Measurements from ENCODE around the gene TMEM115. TPM values are rescaled to one million over a fixed set of nuclear protein-coding genes. Genes with fewer than 3 reads are reported as not detected.

The TMEM115 gene
- total and polyA plus RNA-seq, 3 experiments from 2014 or later: 30.5 to 47.2 (median 33.2) TPM

DNA sequence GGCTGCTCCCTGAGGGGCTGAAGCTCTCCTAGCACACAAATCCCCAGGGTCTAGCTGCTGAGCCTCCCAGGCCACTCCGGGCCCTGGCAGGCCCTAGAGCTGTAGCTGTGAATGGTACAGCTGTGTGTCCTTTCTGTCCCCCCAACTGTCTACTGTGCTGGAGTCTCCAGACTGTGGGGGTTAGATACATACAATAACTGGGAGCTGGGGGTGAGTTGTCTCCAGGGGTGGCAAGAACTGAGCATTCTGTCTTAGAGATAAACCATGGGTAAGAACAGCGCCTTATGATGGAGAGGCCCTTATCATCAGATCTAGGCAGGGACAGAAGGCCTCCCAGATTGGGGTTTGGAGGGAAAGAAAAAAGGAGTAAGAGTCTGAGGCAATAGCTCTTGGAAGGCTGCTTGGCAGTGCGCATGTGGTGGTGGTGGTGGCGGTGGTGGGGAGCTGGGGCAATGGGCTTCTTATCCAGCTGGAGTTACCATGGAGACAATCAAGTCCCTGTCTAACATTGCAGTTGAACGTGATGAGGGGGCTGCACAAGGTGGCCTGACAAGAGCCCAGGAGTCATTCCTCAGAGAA, 5.0 kb downstream of the TMEM115 start:
- CTCF ChIA-PET: interaction anchor here (0.6 to 9.6 kb wide), 5 partner anchors 10 to 162 kb away, joined by 3 to 103 read pairs (median 3); partner anchors contain the start of gene RASSF1
- no peak overlapping the region for H3K4me3 ChIP-seq (ENCODE audit: low read length)
- peak overlapping the region in 2 of 7 donors; percentile 38 to 56 for H3K4me3 Mint-ChIP-seq
- H3K27ac Mint-ChIP-seq: peak overlapping the region in 5 of 8 donors; percentile 11 to 80 (median 29)
- peaks cover under 1% of the 10 kb centered on the region for H3K36me3 ChIP-seq (ENCODE audit: insufficient read depth, low read length)
- H3K9me3 ChIP-seq (ENCODE audit: low read length): no peaks in the 10 kb centered on the region
- H3K36me3 Mint-ChIP-seq: peaks cover 0 to 71% (median under 1%) of the 10 kb centered on the region in 3 donors
- H3K27me3 Mint-ChIP-seq: no peaks in the 10 kb centered on the region
- no peak overlapping the region for H3K27ac ChIP-seq (ENCODE audit: low read depth, low read length)
- H3K4me1 ChIP-seq (ENCODE audit: insufficient read depth, low read length): peaks cover 53% of the 10 kb centered on the region
- no peaks in the 10 kb centered on the region for H3K27me3 ChIP-seq (ENCODE audit: insufficient read depth, low read length, poor library complexity, severe bottlenecking)
- peaks cover 52 to 80% (median 53%) of the 10 kb centered on the region in 3 donors for H3K4me1 Mint-ChIP-seq
- POLR2A ChIA-PET: interaction anchor here (0.6 to 1.6 kb wide), 2 partner anchors 11 to 34 kb away, joined by 3 to 4 read pairs; no protein-coding TSS in a partner anchor
- no peak for DNase-seq
- H3K9me3 Mint-ChIP-seq: no peaks in the 10 kb centered on the region

DNA sequence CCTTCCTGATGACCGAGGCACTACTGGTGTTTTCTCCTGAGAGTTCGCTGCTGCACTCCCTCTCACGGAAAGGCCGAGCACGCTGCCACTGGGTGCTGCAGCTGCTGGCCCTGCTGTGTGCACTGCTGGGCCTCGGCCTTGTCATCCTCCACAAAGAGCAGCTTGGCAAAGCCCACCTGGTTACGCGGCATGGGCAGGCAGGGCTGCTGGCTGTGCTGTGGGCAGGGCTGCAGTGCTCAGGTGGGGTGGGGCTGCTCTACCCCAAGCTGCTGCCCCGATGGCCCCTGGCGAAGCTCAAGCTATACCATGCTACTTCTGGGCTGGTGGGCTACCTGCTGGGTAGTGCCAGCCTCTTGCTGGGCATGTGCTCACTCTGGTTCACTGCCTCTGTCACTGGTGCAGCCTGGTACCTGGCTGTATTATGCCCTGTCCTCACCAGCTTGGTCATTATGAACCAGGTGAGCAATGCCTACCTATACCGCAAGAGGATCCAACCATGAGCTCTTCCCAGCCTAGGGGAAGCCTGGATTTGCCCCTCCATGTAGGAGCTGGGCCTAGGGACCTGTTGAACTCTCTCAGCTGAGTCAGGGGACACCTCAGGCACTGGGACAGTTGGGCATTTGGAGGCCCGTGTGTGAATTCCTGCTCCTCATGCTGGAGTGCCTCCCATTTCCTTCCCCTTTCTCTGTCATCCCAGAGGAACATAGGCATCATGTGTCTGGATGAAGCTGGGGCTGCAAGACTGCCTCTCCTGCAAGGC, 5.9 kb downstream of the TMEM115 start:
- no peaks in the 10 kb centered on the region for H3K9me3 ChIP-seq (ENCODE audit: low read length)
- no peak overlapping the region for H3K4me3 ChIP-seq (ENCODE audit: low read length)
- H3K27me3 ChIP-seq (ENCODE audit: insufficient read depth, low read length, poor library complexity, severe bottlenecking): no peaks in the 10 kb centered on the region
- Mint-ChIP-seq H3K4me1 (peaks cover 53 to 84% (median 54%) of the 10 kb centered on the region in 3 donors), H3K4me3 (peak overlapping the region in 2 of 7 donors; percentile 40 to 75), H3K9me3 (no peaks in the 10 kb centered on the region), H3K27ac (peak overlapping the region in 3 of 8 donors; percentile 41 to 97 (median 77)), H3K36me3 (peaks cover 0 to 74% (median 3%) of the 10 kb centered on the region in 3 donors), H3K27me3 (no peaks in the 10 kb centered on the region)
- ChIA-PET POLR2A (interaction anchor here (0.9 to 1.6 kb wide), 2 partner anchors 12 to 17 kb away, joined by 4 read pairs; no protein-coding TSS in a partner anchor), CTCF (interaction anchor here (0.7 to 9.6 kb wide), 5 partner anchors 10 to 159 kb away, joined by 3 to 103 read pairs (median 3); partner anchors contain the start of genes HYAL3, NAA80 and RASSF1)
- no peak for DNase-seq
- H3K27ac ChIP-seq (ENCODE audit: low read depth, low read length): no peak overlapping the region
- H3K4me1 ChIP-seq (ENCODE audit: insufficient read depth, low read length): peaks cover 57% of the 10 kb centered on the region
- peaks cover 9% of the 10 kb centered on the region for H3K36me3 ChIP-seq (ENCODE audit: insufficient read depth, low read length)

DNA sequence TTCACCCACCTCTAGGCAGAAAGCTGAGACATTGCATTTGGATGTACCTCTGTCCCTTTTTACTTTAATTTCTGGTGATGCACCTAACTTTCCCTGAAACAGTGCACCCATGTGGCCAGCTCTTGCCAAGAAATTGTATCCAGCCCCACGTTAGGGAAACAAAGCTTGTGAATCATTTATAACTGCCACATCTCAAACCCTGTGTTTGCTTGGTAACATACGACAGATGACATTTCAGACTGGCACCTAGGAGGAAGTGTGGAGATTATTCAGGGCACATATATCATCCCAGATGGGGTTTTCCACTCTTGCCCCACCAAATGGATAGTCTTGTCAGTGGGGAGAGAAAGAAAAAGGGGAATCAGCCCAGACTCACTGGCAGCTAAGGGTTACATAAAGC, 6.5 kb downstream of the TMEM115 start:
- H3K27me3 Mint-ChIP-seq: no peaks in the 10 kb centered on the region
- peak overlapping the region in 2 of 8 donors; percentile 24 to 97 for H3K27ac Mint-ChIP-seq
- Histone ChIP-seq H3K4me1 (ENCODE audit: insufficient read depth, low read length) (peaks cover 55% of the 10 kb centered on the region), H3K27ac (ENCODE audit: low read depth, low read length) (no peak overlapping the region), H3K36me3 (ENCODE audit: insufficient read depth, low read length) (peaks cover 16% of the 10 kb centered on the region), H3K27me3 (ENCODE audit: insufficient read depth, low read length, poor library complexity, severe bottlenecking) (no peaks in the 10 kb centered on the region), H3K4me3 (ENCODE audit: low read length) (no peak overlapping the region), H3K9me3 (ENCODE audit: low read length) (no peaks in the 10 kb centered on the region)
- POLR2A ChIA-PET: interaction anchor here (0.7 to 0.9 kb wide), 2 partner anchors 13 to 16 kb away, joined by 4 to 9 read pairs; no protein-coding TSS in a partner anchor
- CTCF ChIA-PET: interaction anchor here (1.0 to 9.6 kb wide), 4 partner anchors 15 to 190 kb away, joined by 3 to 103 read pairs (median 4); partner anchors contain the start of genes HYAL3, NAA80 and RASSF1
- H3K4me3 Mint-ChIP-seq: peak overlapping the region in 2 of 7 donors; percentile 27 to 75
- H3K36me3 Mint-ChIP-seq: peaks cover 0 to 75% (median 3%) of the 10 kb centered on the region in 3 donors
- H3K4me1 Mint-ChIP-seq: peaks cover 50 to 84% (median 51%) of the 10 kb centered on the region in 3 donors
- DNase-seq: no peak
- no peaks in the 10 kb centered on the region for H3K9me3 Mint-ChIP-seq

DNA sequence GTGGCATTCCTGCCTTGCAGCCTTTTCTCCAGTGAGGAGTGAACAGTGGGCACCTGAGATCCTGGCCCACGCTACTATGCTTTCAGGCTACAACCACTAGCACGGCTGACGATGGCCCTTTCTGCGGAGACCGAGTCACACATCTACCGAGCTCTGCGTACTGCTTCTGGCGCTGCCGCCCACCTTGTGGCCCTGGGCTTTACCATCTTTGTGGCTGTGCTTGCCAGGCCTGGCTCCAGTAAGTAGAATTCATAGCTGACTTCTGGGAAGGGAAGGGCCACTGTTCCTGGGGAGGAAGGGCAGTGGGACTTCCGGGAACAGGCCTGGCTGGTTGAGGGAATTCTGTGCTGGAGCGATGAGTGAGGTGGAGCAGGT, 8.0 kb downstream of the TMEM115 start:
- peak overlapping the region; percentile 97 to 99 (median 98) for H3K27ac Mint-ChIP-seq
- peak overlapping the region; percentile 96 to 99 (median 98) for H3K4me3 Mint-ChIP-seq
- DNase-seq: no peak
- ChIA-PET CTCF (interaction anchor here (0.9 to 9.6 kb wide), 6 partner anchors 9 to 191 kb away, joined by 3 to 103 read pairs (median 12); partner anchors contain the start of genes HYAL3, NAA80 and RASSF1), POLR2A (interaction anchor here (0.6 to 3.3 kb wide), 10 partner anchors 8 to 1928 kb away, joined by 3 to 51 read pairs (median 8); partner anchors contain the start of genes C3orf18, HYAL3, IFRD2 and NAA80)
- no peaks in the 10 kb centered on the region for H3K27me3 ChIP-seq (ENCODE audit: insufficient read depth, low read length, poor library complexity, severe bottlenecking)
- H3K4me3 ChIP-seq (ENCODE audit: low read length): peak overlapping the region; percentile 100
- H3K27ac ChIP-seq (ENCODE audit: low read depth, low read length): peak overlapping the region; percentile 95
- no peaks in the 10 kb centered on the region for H3K27me3 Mint-ChIP-seq
- H3K36me3 ChIP-seq (ENCODE audit: insufficient read depth, low read length): peaks cover 21% of the 10 kb centered on the region
- H3K36me3 Mint-ChIP-seq: peaks cover 0 to 68% (median 3%) of the 10 kb centered on the region in 3 donors
- no peaks in the 10 kb centered on the region for H3K9me3 Mint-ChIP-seq
- peaks cover 54% of the 10 kb centered on the region for H3K4me1 ChIP-seq (ENCODE audit: insufficient read depth, low read length)
- no peaks in the 10 kb centered on the region for H3K9me3 ChIP-seq (ENCODE audit: low read length)
- H3K4me1 Mint-ChIP-seq: peaks cover 46 to 82% (median 48%) of the 10 kb centered on the region in 3 donors

DNA sequence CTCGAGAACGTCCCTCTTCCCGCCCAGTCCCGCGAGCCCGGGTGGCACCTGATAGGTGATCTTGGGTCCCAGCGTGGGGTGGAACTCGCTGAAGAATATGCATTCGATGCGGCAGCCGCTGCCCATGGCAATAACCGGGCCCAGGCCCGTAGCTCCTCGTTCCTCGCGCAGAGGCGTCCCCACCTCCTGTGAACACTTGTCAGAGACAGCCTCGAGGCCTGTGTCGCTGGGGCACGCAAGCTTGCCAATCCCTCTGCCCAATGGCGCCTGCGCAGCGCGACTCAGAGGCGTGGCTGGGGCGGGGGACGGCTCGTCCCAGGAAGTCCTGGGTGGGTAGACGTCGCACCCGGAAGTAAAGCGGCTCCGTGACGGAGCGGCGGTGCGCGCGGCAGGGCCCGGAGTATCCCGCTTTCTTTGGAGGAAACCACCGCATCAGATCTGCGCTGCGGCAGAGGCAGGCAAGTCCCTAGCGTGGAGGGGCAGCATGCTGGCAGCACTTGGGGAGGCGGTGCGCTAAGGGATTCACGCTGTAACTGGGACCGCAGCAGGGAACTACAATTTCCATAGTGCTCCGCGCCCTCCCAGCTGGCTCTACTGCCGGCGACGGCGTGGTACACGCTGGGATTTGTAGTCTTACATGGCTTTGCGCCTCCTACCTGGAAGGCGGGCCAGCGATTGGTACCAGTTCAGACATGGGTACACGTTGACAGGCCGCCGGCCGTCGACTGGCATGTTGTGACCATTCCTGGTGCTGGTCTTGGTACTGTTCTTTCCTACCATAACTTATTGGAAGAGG, 8.6 kb downstream of the TMEM115 start, which contains the start of the genes CYB561D2 and NPRL2:
Gene CYB561D2, plus strand, starts transcription at position 336 of the 796 bp plus-strand sequence. CDS start 572 bp downstream, outside the sequence.
Gene NPRL2, minus strand, starts transcription at position 249 of the 796 bp plus-strand sequence. Its CDS starts 123 bp downstream, at position 126.
- peaks cover 0 to 65% (median 3%) of the 10 kb centered on the region in 3 donors for H3K36me3 Mint-ChIP-seq
- peaks cover 48 to 82% (median 52%) of the 10 kb centered on the region in 3 donors for H3K4me1 Mint-ChIP-seq
- Histone ChIP-seq H3K27ac (ENCODE audit: low read depth, low read length) (peak within 1 kb of the TSS; percentile 95), H3K9me3 (ENCODE audit: low read length) (no peaks in the 10 kb centered on the region), H3K4me1 (ENCODE audit: insufficient read depth, low read length) (peaks cover 55% of the 10 kb centered on the region), H3K27me3 (ENCODE audit: insufficient read depth, low read length, poor library complexity, severe bottlenecking) (no peaks in the 10 kb centered on the region), H3K4me3 (ENCODE audit: low read length) (peak within 1 kb of the TSS; percentile 100), H3K36me3 (ENCODE audit: insufficient read depth, low read length) (peaks cover 21% of the 10 kb centered on the region)
- peak within 1 kb of the TSS; percentile 96 to 99 (median 98) for H3K4me3 Mint-ChIP-seq
- peak within 1 kb of the TSS; percentile 97 to 99 (median 98) for H3K27ac Mint-ChIP-seq
- CTCF ChIA-PET: interaction anchor here (0.9 to 9.6 kb wide), 13 partner anchors 10 to 265 kb away, joined by 3 to 103 read pairs (median 8); partner anchors contain the start of genes HYAL2, HYAL3, MAPKAPK3 and NAA80
- H3K27me3 Mint-ChIP-seq: no peaks in the 10 kb centered on the region
- DNase-seq: peak; percentile 98 to 100 (median 99)
- POLR2A ChIA-PET: interaction anchor here (0.5 to 3.3 kb wide), 16 partner anchors 9 to 1929 kb away, joined by 3 to 51 read pairs (median 5); partner anchors contain the start of genes C3orf18, HYAL3, IFRD2 and NAA80
- no peaks in the 10 kb centered on the region for H3K9me3 Mint-ChIP-seq

DNA sequence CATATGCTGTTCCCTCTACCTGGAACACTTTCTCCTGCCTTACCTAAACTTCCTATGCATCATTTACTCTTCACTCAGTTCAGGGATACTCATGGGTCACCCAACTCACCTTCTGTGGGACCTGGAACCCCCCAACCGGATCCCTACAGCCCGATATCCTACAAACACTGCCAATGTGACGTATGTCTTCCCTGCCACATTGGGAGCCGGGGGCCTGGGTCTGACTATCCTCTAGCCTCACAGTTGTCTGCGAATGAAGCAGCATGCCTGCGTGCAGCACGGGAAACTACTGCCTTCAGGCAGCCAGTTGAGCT, 9.2 kb downstream of the TMEM115 start:
- H3K36me3 ChIP-seq (ENCODE audit: insufficient read depth, low read length): peaks cover 21% of the 10 kb centered on the region
- H3K27me3 Mint-ChIP-seq: no peaks in the 10 kb centered on the region
- H3K27ac Mint-ChIP-seq: peak overlapping the region; percentile 97 to 99 (median 98)
- peak overlapping the region; percentile 96 to 99 (median 98) for H3K4me3 Mint-ChIP-seq
- H3K4me1 Mint-ChIP-seq: peaks cover 48 to 82% (median 56%) of the 10 kb centered on the region in 3 donors
- peak overlapping the region; percentile 95 for H3K27ac ChIP-seq (ENCODE audit: low read depth, low read length)
- peaks cover 0 to 59% (median 3%) of the 10 kb centered on the region in 3 donors for H3K36me3 Mint-ChIP-seq
- ChIA-PET CTCF (interaction anchor here (1.0 to 9.6 kb wide), 13 partner anchors 10 to 266 kb away, joined by 3 to 103 read pairs (median 8); partner anchors contain the start of genes HYAL2, HYAL3, MAPKAPK3 and NAA80), POLR2A (interaction anchor here (0.5 to 3.3 kb wide), 13 partner anchors 9 to 1328 kb away, joined by 3 to 51 read pairs (median 6); partner anchors contain the start of genes C3orf18, HYAL3, IFRD2 and NAA80)
- peaks cover 60% of the 10 kb centered on the region for H3K4me1 ChIP-seq (ENCODE audit: insufficient read depth, low read length)
- H3K9me3 ChIP-seq (ENCODE audit: low read length): no peaks in the 10 kb centered on the region
- no peak for DNase-seq
- H3K27me3 ChIP-seq (ENCODE audit: insufficient read depth, low read length, poor library complexity, severe bottlenecking): no peaks in the 10 kb centered on the region
- H3K9me3 Mint-ChIP-seq: no peaks in the 10 kb centered on the region
- peak overlapping the region; percentile 100 for H3K4me3 ChIP-seq (ENCODE audit: low read length)

All from CD8-positive, alpha-beta memory T cell (primary cell).